HCT116 (cell line): ENCODE measurements around the gene GIT2.

Source experiments
- CTCF ChIP-seq, 3 experiments: fragments of 200-600 bp in 1 of 3; sonication (generic) in 1 of 3; IDR thresholded peaks in 2 of 3; conservative IDR thresholded peaks in 1 of 3; 2 replicates each; pipeline ENCODE4 v1.5.1; 2012 to 2017; ENCODE audit warnings: low read depth in 2 of 3, low read length in 2 of 3, antibody characterized with exemption in 1 of 3, borderline replicate concordance in 1 of 3, control low read depth in 1 of 3, mild to moderate bottlenecking in 1 of 3, mixed read lengths in 1 of 3, mixed run types in 1 of 3, moderate library complexity in 1 of 3; ENCODE audit not compliant: insufficient read depth in 1 of 3
- EZH2phosphoT487 ChIP-seq: fragments of 200-600 bp; IDR thresholded peaks from 2 replicates; pipeline ENCODE4 v1.6.1; 2018; ENCODE audit warnings: antibody characterized with exemption, borderline replicate concordance
- POLR2A ChIP-seq: IDR thresholded peaks from 2 replicates; pipeline ENCODE4 v1.7.0; 2011; ENCODE audit warnings: borderline replicate concordance; ENCODE audit not compliant: insufficient read depth, insufficient read length; ENCODE audit errors: extremely low read depth
- POLR2AphosphoS5 ChIP-seq: IDR thresholded peaks from 2 replicates; pipeline ENCODE4 v1.6.1; 2011; ENCODE audit warnings: mild to moderate bottlenecking, low read depth, low read length, moderate library complexity
- SIN3A ChIP-seq: IDR thresholded peaks from 2 replicates; pipeline ENCODE4 v1.6.1; 2012; ENCODE audit warnings: low read depth
- SP1 ChIP-seq: IDR thresholded peaks from 2 replicates; pipeline ENCODE4 v1.6.1; 2012; ENCODE audit warnings: low read depth
- ZBTB33 ChIP-seq: IDR thresholded peaks from 2 replicates; pipeline ENCODE4 v1.6.1; 2011; ENCODE audit warnings: mild to moderate bottlenecking, low read length, moderate library complexity; ENCODE audit not compliant: insufficient replicate concordance; ENCODE audit errors: extremely low read depth
- TF ChIP-seq, protein P1 (sequence below): IDR thresholded peaks from 2 replicates; pipeline ENCODE4 v1.6.1; 2012

- no peak for TF ChIP-seq POLR2A
- TF ChIP-seq EZH2phosphoT487: no peak
- TF ChIP-seq, protein P1, sequence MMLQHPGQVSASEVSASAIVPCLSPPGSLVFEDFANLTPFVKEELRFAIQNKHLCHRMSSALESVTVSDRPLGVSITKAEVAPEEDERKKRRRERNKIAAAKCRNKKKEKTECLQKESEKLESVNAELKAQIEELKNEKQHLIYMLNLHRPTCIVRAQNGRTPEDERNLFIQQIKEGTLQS: no peak
- no peak for TF ChIP-seq POLR2AphosphoS5
- TF ChIP-seq CTCF (IDR thresholded peaks at IDR 0.05 in 2 of 3, conservative IDR thresholded peaks at IDR 0.05 in 1 of 3; ENCODE audit: borderline replicate concordance in 1 of 3, insufficient read depth in 1 of 3, low read depth in 2 of 3, low read length in 2 of 3): no peak
- no peak; the same call in 1 of the 2 replicates for TF ChIP-seq SIN3A
- peak; percentile 17; the same call in 1 of the 2 replicates for TF ChIP-seq SP1
- no peak for TF ChIP-seq ZBTB33
Measured at GRCh38 chr12:109951136-109951535, 45.0 kb downstream of the GIT2 start.
